Fibroblast of the aortic adventitia (primary cell): ENCODE measurements around the gene EAF1. TPM values are rescaled to one million over a fixed set of nuclear protein-coding genes. Genes with fewer than 3 reads are reported as not detected.
"Not testable (repeated sequence)": the region's sequence is repeated elsewhere in the genome, so short reads cannot be mapped to it uniquely, and the experiment has no call there.

Experiments
- DNase-seq: peaks from one replicate; pipeline ENCODE4 v3.0.0-alpha.2; 2010; ENCODE audit warnings: low read depth
- H3K4me3 ChIP-seq: 2 replicates; pipeline ENCODE4 v1.5.1; 2011; ENCODE audit warnings: low read depth, mild to moderate bottlenecking, control low read depth, low read length, moderate library complexity
- CTCF ChIP-seq: IDR thresholded peaks from 2 replicates; pipeline ENCODE4 v1.5.1; 2011; ENCODE audit warnings: mild to moderate bottlenecking, low read length, control low read depth, inconsistent platforms; ENCODE audit not compliant: insufficient read depth
- total RNA-seq: library from RNA; depleted of rRNA; stranded (reverse); fragments of >200 nt; gene quantifications from 2 replicates; pipeline ENCODE4 v1.2.3, GENCODE V29; 2012; ENCODE audit warnings: low replicate concordance

Gene EAF1
- total RNA-seq, 1 donor = 21.1 TPM

- TF ChIP-seq CTCF = peak; percentile 45
- H3K4me3 ChIP-seq = not testable (repeated sequence)
- DNase-seq = peak; percentile 36
These were observed 28.7 kb upstream of the EAF1 start for GRCh38 chr3:15398731-15399133.

GRCh38 chr3:15399970-15400369, 27.4 kb upstream of the EAF1 start:
- DNase-seq = no peak
- TF ChIP-seq CTCF = no peak
- H3K4me3 ChIP-seq = no peak overlapping the region

- no peak for DNase-seq
- TF ChIP-seq CTCF = no peak
- no peak overlapping the region for H3K4me3 ChIP-seq
These were observed 25.5 kb upstream of the EAF1 start for GRCh38 chr3:15401936-15402335.

- no peak overlapping the region for H3K4me3 ChIP-seq
- DNase-seq = peak; percentile 13
- TF ChIP-seq CTCF = no peak
These were observed 23.9 kb upstream of the EAF1 start for GRCh38 chr3:15403495-15403894.

- DNase-seq = no peak
- no peak overlapping the region for H3K4me3 ChIP-seq
- no peak for TF ChIP-seq CTCF
These were observed 23.4 kb upstream of the EAF1 start for GRCh38 chr3:15403965-15404364.

- no peak for TF ChIP-seq CTCF
- H3K4me3 ChIP-seq = no peak overlapping the region
- DNase-seq = no peak
These were observed 22.6 kb upstream of the EAF1 start for GRCh38 chr3:15404767-15405166.

GRCh38 chr3:15405448-15406050, 21.8 kb upstream of the EAF1 start:
- TF ChIP-seq CTCF = peak; percentile 55
- no peak overlapping the region for H3K4me3 ChIP-seq
- peak; percentile 84 for DNase-seq
